ENCODE results near the gene CLEC11A. TPM values are rescaled to one million over a fixed set of nuclear protein-coding genes. Genes with fewer than 3 reads are reported as not detected.

CLEC11A gene
- polyA plus RNA-seq, 4 donors, result 1.4 to 11.4 (median 4.7) TPM; not detected in 1

DNA sequence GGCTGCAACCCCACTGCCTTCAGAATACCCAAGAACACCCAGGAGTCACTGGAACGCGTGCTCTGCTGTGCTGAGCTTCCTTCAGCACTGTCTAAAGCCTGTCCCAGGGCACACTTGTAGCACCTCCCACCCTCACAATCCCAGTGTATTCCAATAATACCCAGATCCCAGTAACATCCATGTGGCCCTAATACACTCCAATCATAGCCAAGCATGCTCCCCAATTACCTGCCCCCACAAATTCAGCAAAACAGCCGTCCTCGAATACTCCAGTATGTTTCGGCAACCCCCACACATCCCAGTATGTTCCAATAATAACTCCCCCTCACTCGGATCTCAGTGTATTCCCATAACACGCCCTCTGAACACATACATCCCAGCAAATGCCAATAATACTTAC lies 32.7 kb upstream of the CLEC11A start:
- 73 to 84% (median 82%) methylated on average over 7 of the region's 7 CpGs for WGBS, 3 donors

GRCh38 chr19:50693064-50693975 lies 29.8 kb upstream of the CLEC11A start:
- 7 to 13% (median 10%) methylated on average over 21 to 23 of the region's 23 CpGs for WGBS, 3 donors
- FAIRE-seq (no peak), DNase-seq (no peak)
- Histone ChIP-seq H3K36me3 (ENCODE audit: control insufficient read depth in 3 of 3, insufficient read depth in 2 of 3, low read depth in 1 of 3, low read length in 3 of 3) (no peaks in the 10 kb centered on the region), H3K27me3 (ENCODE audit: control insufficient read depth in 3 of 3, insufficient read depth in 3 of 3, low read length in 3 of 3) (peaks cover 9 to 32% (median 19%) of the 10 kb centered on the region in 3 donors), H3K4me3 (ENCODE audit: low read depth in 1 of 3, low read length in 3 of 3) (no peak overlapping the region), H3K9me3 (ENCODE audit: control insufficient read depth in 2 of 2, insufficient read depth in 1 of 2, low read depth in 1 of 2, low read length in 1 of 2) (no peaks in the 10 kb centered on the region), H3K4me1 (ENCODE audit: control insufficient read depth in 3 of 3, insufficient read depth in 2 of 3, low read depth in 1 of 3, low read length in 2 of 3) (no peaks in the 10 kb centered on the region), H3K27ac (ENCODE audit: low read depth in 1 of 3, low read length in 2 of 3) (no peak overlapping the region)

More for the DNA sequence above, 32.7 kb upstream of the CLEC11A start:
- FAIRE-seq (no peak), DNase-seq (no peak)
- peaks cover 9 to 44% (median 31%) of the 10 kb centered on the region in 3 donors for H3K27me3 ChIP-seq (ENCODE audit: control insufficient read depth in 3 of 3, insufficient read depth in 3 of 3, low read length in 3 of 3)
- H3K27ac ChIP-seq (ENCODE audit: low read depth in 1 of 3, low read length in 2 of 3), result no peak overlapping the region
- no peaks in the 10 kb centered on the region for H3K9me3 ChIP-seq (ENCODE audit: control insufficient read depth in 2 of 2, insufficient read depth in 1 of 2, low read depth in 1 of 2, low read length in 1 of 2)
- no peaks in the 10 kb centered on the region for H3K4me1 ChIP-seq (ENCODE audit: control insufficient read depth in 3 of 3, insufficient read depth in 2 of 3, low read depth in 1 of 3, low read length in 2 of 3)
- H3K36me3 ChIP-seq (ENCODE audit: control insufficient read depth in 3 of 3, insufficient read depth in 2 of 3, low read depth in 1 of 3, low read length in 3 of 3), result no peaks in the 10 kb centered on the region
- H3K4me3 ChIP-seq (ENCODE audit: low read depth in 1 of 3, low read length in 3 of 3), result no peak overlapping the region

GRCh38 chr19:50694815-50695145 lies 28.4 kb upstream of the CLEC11A start:
- peaks cover 9 to 32% (median 20%) of the 10 kb centered on the region in 3 donors for H3K27me3 ChIP-seq (ENCODE audit: control insufficient read depth in 3 of 3, insufficient read depth in 3 of 3, low read length in 3 of 3)
- H3K27ac ChIP-seq (ENCODE audit: low read depth in 1 of 3, low read length in 2 of 3), result no peak overlapping the region
- no peaks in the 10 kb centered on the region for H3K9me3 ChIP-seq (ENCODE audit: control insufficient read depth in 2 of 2, insufficient read depth in 1 of 2, low read depth in 1 of 2, low read length in 1 of 2)
- FAIRE-seq, result no peak
- no peaks in the 10 kb centered on the region for H3K36me3 ChIP-seq (ENCODE audit: control insufficient read depth in 3 of 3, insufficient read depth in 2 of 3, low read depth in 1 of 3, low read length in 3 of 3)
- H3K4me3 ChIP-seq (ENCODE audit: low read depth in 1 of 3, low read length in 3 of 3), result no peak overlapping the region
- WGBS, 3 donors, result 5% methylated on average over 8 to 51 of the region's 51 CpGs
- H3K4me1 ChIP-seq (ENCODE audit: control insufficient read depth in 3 of 3, insufficient read depth in 2 of 3, low read depth in 1 of 3, low read length in 2 of 3), result no peaks in the 10 kb centered on the region
- no peak for DNase-seq

- no peak for FAIRE-seq
These were observed 27.7 kb upstream of the CLEC11A start for GRCh38 chr19:50695251-50696093.

GRCh38 chr19:50696094-50696483 lies 27.1 kb upstream of the CLEC11A start:
- DNase-seq, result no peak
- Histone ChIP-seq H3K36me3 (ENCODE audit: control insufficient read depth in 3 of 3, insufficient read depth in 2 of 3, low read depth in 1 of 3, low read length in 3 of 3) (no peaks in the 10 kb centered on the region), H3K4me3 (ENCODE audit: low read depth in 1 of 3, low read length in 3 of 3) (no peak overlapping the region), H3K4me1 (ENCODE audit: control insufficient read depth in 3 of 3, insufficient read depth in 2 of 3, low read depth in 1 of 3, low read length in 2 of 3) (no peaks in the 10 kb centered on the region), H3K27me3 (ENCODE audit: control insufficient read depth in 3 of 3, insufficient read depth in 3 of 3, low read length in 3 of 3) (peaks cover 9 to 28% (median 17%) of the 10 kb centered on the region in 3 donors), H3K27ac (ENCODE audit: low read depth in 1 of 3, low read length in 2 of 3) (no peak overlapping the region), H3K9me3 (ENCODE audit: control insufficient read depth in 2 of 2, insufficient read depth in 1 of 2, low read depth in 1 of 2, low read length in 1 of 2) (no peaks in the 10 kb centered on the region)
- no peak for FAIRE-seq
- 53 to 55% (median 54%) methylated on average over 14 to 15 of the region's 15 CpGs for WGBS, 3 donors

More at GRCh38 chr19:50695251-50696093, 27.7 kb upstream of the CLEC11A start:
- H3K36me3 ChIP-seq (ENCODE audit: control insufficient read depth in 3 of 3, insufficient read depth in 2 of 3, low read depth in 1 of 3, low read length in 3 of 3), result no peaks in the 10 kb centered on the region
- DNase-seq, result peak in 1 of 2 donors; percentile 32
- no peak overlapping the region for H3K27ac ChIP-seq (ENCODE audit: low read depth in 1 of 3, low read length in 2 of 3)
- 5 to 9% (median 8%) methylated on average over 41 to 71 of the region's 81 CpGs for WGBS, 3 donors
- no peaks in the 10 kb centered on the region for H3K9me3 ChIP-seq (ENCODE audit: control insufficient read depth in 2 of 2, insufficient read depth in 1 of 2, low read depth in 1 of 2, low read length in 1 of 2)
- H3K27me3 ChIP-seq (ENCODE audit: control insufficient read depth in 3 of 3, insufficient read depth in 3 of 3, low read length in 3 of 3), result peaks cover 9 to 28% (median 20%) of the 10 kb centered on the region in 3 donors
- H3K4me1 ChIP-seq (ENCODE audit: control insufficient read depth in 3 of 3, insufficient read depth in 2 of 3, low read depth in 1 of 3, low read length in 2 of 3), result no peaks in the 10 kb centered on the region
- no peak overlapping the region for H3K4me3 ChIP-seq (ENCODE audit: low read depth in 1 of 3, low read length in 3 of 3)

- DNase-seq (no peak), FAIRE-seq (no peak)
- 67 to 68% (median 67%) methylated on average over 13 of the region's 13 CpGs for WGBS, 3 donors
- no peak overlapping the region for H3K27ac ChIP-seq (ENCODE audit: low read depth in 1 of 3, low read length in 2 of 3)
- no peaks in the 10 kb centered on the region for H3K9me3 ChIP-seq (ENCODE audit: control insufficient read depth in 2 of 2, insufficient read depth in 1 of 2, low read depth in 1 of 2, low read length in 1 of 2)
- H3K4me1 ChIP-seq (ENCODE audit: control insufficient read depth in 3 of 3, insufficient read depth in 2 of 3, low read depth in 1 of 3, low read length in 2 of 3), result no peaks in the 10 kb centered on the region
- H3K4me3 ChIP-seq (ENCODE audit: low read depth in 1 of 3, low read length in 3 of 3), result no peak overlapping the region
- no peaks in the 10 kb centered on the region for H3K36me3 ChIP-seq (ENCODE audit: control insufficient read depth in 3 of 3, insufficient read depth in 2 of 3, low read depth in 1 of 3, low read length in 3 of 3)
- H3K27me3 ChIP-seq (ENCODE audit: control insufficient read depth in 3 of 3, insufficient read depth in 3 of 3, low read length in 3 of 3), result peaks cover 9 to 25% (median 12%) of the 10 kb centered on the region in 3 donors
These were observed 25.6 kb upstream of the CLEC11A start for GRCh38 chr19:50697414-50698124.

GRCh38 chr19:50701367-50701985 lies 21.7 kb upstream of the CLEC11A start:
- H3K36me3 ChIP-seq (ENCODE audit: control insufficient read depth in 3 of 3, insufficient read depth in 2 of 3, low read depth in 1 of 3, low read length in 3 of 3), result no peaks in the 10 kb centered on the region
- H3K4me1 ChIP-seq (ENCODE audit: control insufficient read depth in 3 of 3, insufficient read depth in 2 of 3, low read depth in 1 of 3, low read length in 2 of 3), result no peaks in the 10 kb centered on the region
- no peaks in the 10 kb centered on the region for H3K9me3 ChIP-seq (ENCODE audit: control insufficient read depth in 2 of 2, insufficient read depth in 1 of 2, low read depth in 1 of 2, low read length in 1 of 2)
- FAIRE-seq (no peak), DNase-seq (no peak)
- 80 to 89% (median 89%) methylated on average over 13 of the region's 13 CpGs for WGBS, 3 donors
- H3K27ac ChIP-seq (ENCODE audit: low read depth in 1 of 3, low read length in 2 of 3), result no peak overlapping the region
- H3K4me3 ChIP-seq (ENCODE audit: low read depth in 1 of 3, low read length in 3 of 3), result no peak overlapping the region
- peaks cover 0 to 9% (median 5%) of the 10 kb centered on the region in 3 donors for H3K27me3 ChIP-seq (ENCODE audit: control insufficient read depth in 3 of 3, insufficient read depth in 3 of 3, low read length in 3 of 3)
